Measurements from ENCODE around the gene CRTC1. TPM values are rescaled to one million over a fixed set of nuclear protein-coding genes. Genes with fewer than 3 reads are reported as not detected.
"Not testable (repeated sequence)": the region's sequence is repeated elsewhere in the genome, so short reads cannot be mapped to it uniquely, and the experiment has no call there.

CRTC1 gene
- total RNA-seq, 2 donors from 2014 or later: 7.1 to 7.3 TPM

- Mint-ChIP-seq H3K9me3 (no peaks in the 10 kb centered on the region), H3K4me3 (peak overlapping the region in 1 of 2 donors; percentile 43), H3K27ac (no peak overlapping the region), H3K27me3 (ENCODE audit: low read depth) (peaks cover 10% of the 10 kb centered on the region), H3K4me1 (ENCODE audit: low read depth) (peaks cover 5% of the 10 kb centered on the region), H3K36me3 (ENCODE audit: insufficient read depth in 2 of 2) (no peaks in the 10 kb centered on the region)
- ATAC-seq (replicated peaks in 1 of 2) (no peak), DNase-seq (no peak)
These were observed 125.8 kb downstream of the CRTC1 start for GRCh38 chr19:18809149-18809868.

DNA sequence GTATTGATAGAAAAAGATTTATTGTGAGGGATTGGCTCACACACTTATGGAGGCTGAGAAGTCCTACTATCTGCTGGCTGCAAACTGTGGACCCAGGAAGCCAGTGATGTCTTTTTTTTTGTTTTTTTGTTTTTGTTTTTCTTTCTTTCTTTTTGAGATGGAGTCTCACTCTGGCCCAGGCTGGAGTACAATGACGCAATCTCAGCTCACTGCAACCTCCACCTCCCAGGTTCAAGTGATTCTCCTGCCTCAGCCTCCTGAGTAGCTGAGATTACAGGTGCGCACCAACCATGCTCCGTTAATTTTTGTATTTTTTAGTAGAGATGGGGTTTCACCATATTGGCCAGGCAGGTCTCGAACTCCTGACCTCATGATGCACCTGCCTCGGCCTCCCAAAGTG, 128.2 kb downstream of the CRTC1 start:
- not testable (repeated sequence) for H3K27ac Mint-ChIP-seq; H3K4me3 Mint-ChIP-seq; DNase-seq; H3K36me3 Mint-ChIP-seq (ENCODE audit: insufficient read depth in 2 of 2); ATAC-seq (replicated peaks in 1 of 2); H3K9me3 Mint-ChIP-seq; H3K4me1 Mint-ChIP-seq (ENCODE audit: low read depth)
- peaks cover 10% of the 10 kb centered on the region for H3K27me3 Mint-ChIP-seq (ENCODE audit: low read depth)

- H3K27ac Mint-ChIP-seq: no peak overlapping the region
- H3K27me3 Mint-ChIP-seq (ENCODE audit: low read depth): peaks cover 6% of the 10 kb centered on the region
- no peak for DNase-seq
- H3K36me3 Mint-ChIP-seq (ENCODE audit: insufficient read depth in 2 of 2): no peaks in the 10 kb centered on the region
- no peaks in the 10 kb centered on the region for H3K9me3 Mint-ChIP-seq
- H3K4me1 Mint-ChIP-seq (ENCODE audit: low read depth): peaks cover 5% of the 10 kb centered on the region
- no peak overlapping the region for H3K4me3 Mint-ChIP-seq
- no peak for ATAC-seq (replicated peaks in 1 of 2)
These were observed 130.6 kb downstream of the CRTC1 start for GRCh38 chr19:18814063-18814462.

DNA sequence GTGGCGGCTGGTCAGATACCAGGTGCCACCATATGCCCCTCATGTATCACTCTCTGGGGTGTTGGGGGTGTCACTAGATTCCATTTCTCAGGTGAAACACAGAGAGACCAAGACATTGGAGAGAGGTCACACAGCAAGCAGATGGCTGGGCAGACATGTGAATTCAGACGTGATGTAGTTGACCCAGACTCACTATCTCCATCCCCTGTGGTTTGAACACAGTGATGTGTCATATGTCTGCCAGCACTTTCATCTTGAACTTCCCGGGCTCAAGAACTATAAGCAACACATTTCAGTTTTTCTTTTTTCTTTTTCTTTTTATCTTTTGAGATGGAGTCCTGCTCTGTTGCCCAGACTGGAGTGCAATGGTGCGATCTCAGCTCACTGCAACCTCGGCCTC, 132.2 kb downstream of the CRTC1 start:
- H3K27me3 Mint-ChIP-seq (ENCODE audit: low read depth): no peaks in the 10 kb centered on the region
- no peak overlapping the region for H3K4me3 Mint-ChIP-seq
- DNase-seq (no peak), ATAC-seq (replicated peaks in 1 of 2) (no peak)
- H3K27ac Mint-ChIP-seq: no peak overlapping the region
- H3K9me3 Mint-ChIP-seq: no peaks in the 10 kb centered on the region
- H3K4me1 Mint-ChIP-seq (ENCODE audit: low read depth): no peaks in the 10 kb centered on the region
- no peaks in the 10 kb centered on the region for H3K36me3 Mint-ChIP-seq (ENCODE audit: insufficient read depth in 2 of 2)

DNA sequence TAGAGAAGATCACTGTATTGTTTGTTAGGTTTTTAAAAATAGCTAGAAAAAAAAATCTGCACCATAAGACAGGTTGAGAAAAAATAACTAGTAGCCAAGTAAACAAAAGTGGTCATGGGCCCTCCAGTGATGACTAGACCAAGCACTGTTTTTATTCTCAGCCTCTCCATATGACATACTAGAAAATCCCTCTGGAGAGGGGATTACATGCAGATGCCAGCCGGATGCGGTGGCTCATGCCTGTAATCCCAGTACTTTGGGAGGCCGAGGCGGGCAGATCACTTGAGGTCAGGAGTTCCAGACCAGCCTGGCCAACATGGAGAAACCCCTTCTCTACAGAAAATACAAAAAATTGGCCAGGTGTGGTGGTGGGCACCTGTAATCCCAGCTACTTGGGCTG, 133.2 kb downstream of the CRTC1 start:
- not testable (repeated sequence) for H3K27me3 Mint-ChIP-seq (ENCODE audit: low read depth); DNase-seq; H3K9me3 Mint-ChIP-seq; H3K4me1 Mint-ChIP-seq (ENCODE audit: low read depth); H3K4me3 Mint-ChIP-seq; H3K27ac Mint-ChIP-seq; H3K36me3 Mint-ChIP-seq (ENCODE audit: insufficient read depth in 2 of 2); ATAC-seq (replicated peaks in 1 of 2)

DNA sequence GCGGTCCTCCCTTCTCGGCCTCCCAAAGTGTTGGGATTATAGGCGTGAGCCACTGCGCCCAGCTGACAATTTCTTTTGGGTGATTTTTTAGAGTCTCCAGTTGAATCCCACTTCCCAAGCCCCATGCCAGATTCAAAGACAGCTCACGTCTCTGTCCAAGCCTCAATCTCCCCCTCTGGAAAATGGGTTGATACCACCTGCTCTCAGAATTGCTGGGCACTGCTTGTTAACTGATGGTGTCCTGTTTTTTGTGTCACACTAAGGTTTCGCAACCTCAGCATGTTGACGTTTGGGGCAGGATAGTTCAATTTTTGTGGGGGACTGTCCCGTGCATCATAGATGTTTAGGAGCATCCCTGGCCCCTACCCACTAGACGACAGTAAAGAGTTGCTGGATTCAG, 134.1 kb downstream of the CRTC1 start:
- Mint-ChIP-seq H3K4me3 (no peak overlapping the region), H3K27me3 (ENCODE audit: low read depth) (no peaks in the 10 kb centered on the region), H3K27ac (no peak overlapping the region), H3K4me1 (ENCODE audit: low read depth) (no peaks in the 10 kb centered on the region), H3K36me3 (ENCODE audit: insufficient read depth in 2 of 2) (no peaks in the 10 kb centered on the region), H3K9me3 (no peaks in the 10 kb centered on the region)
- ATAC-seq (replicated peaks in 1 of 2): no peak
- no peak for DNase-seq

- Mint-ChIP-seq H3K36me3 (ENCODE audit: insufficient read depth in 2 of 2) (peaks cover 7 to 12% of the 10 kb centered on the region in 2 donors), H3K4me1 (ENCODE audit: low read depth) (peaks cover 11% of the 10 kb centered on the region), H3K9me3 (peaks cover 1 to 3% of the 10 kb centered on the region in 2 donors), H3K27me3 (ENCODE audit: low read depth) (peaks cover 8% of the 10 kb centered on the region), H3K27ac (no peak overlapping the region), H3K4me3 (no peak overlapping the region)
- DNase-seq (no peak), ATAC-seq (replicated peaks in 1 of 2) (no peak)
These were observed 145.3 kb downstream of the CRTC1 start for GRCh38 chr19:18828786-18829185.

- Mint-ChIP-seq H3K4me1 (ENCODE audit: low read depth) (peaks cover 28% of the 10 kb centered on the region), H3K27ac (no peak overlapping the region), H3K4me3 (peak overlapping the region in 1 of 2 donors; percentile 34), H3K27me3 (ENCODE audit: low read depth) (peaks cover 8% of the 10 kb centered on the region), H3K9me3 (peaks cover 1 to 3% of the 10 kb centered on the region in 2 donors), H3K36me3 (ENCODE audit: insufficient read depth in 2 of 2) (peaks cover 9 to 24% of the 10 kb centered on the region in 2 donors)
- DNase-seq: no peak
- no peak for ATAC-seq (replicated peaks in 1 of 2)
These were observed 147.0 kb downstream of the CRTC1 start for GRCh38 chr19:18830488-18830887.

- H3K4me1 Mint-ChIP-seq (ENCODE audit: low read depth): peaks cover 38% of the 10 kb centered on the region
- H3K9me3 Mint-ChIP-seq: peaks cover 1 to 3% of the 10 kb centered on the region in 2 donors
- ATAC-seq (replicated peaks in 1 of 2) (peak; percentile 87 to 89), DNase-seq (peak; percentile 98 to 99)
- peaks cover 15 to 23% of the 10 kb centered on the region in 2 donors for H3K36me3 Mint-ChIP-seq (ENCODE audit: insufficient read depth in 2 of 2)
- peak within 1 kb of the TSS; percentile 98 for H3K27ac Mint-ChIP-seq
- H3K27me3 Mint-ChIP-seq (ENCODE audit: low read depth): peaks cover 8% of the 10 kb centered on the region
- peak within 1 kb of the TSS; percentile 97 to 99 for H3K4me3 Mint-ChIP-seq
These were observed 148.2 kb downstream of the CRTC1 start, which contains the start of gene UPF1 for GRCh38 chr19:18831524-18832305. Gene UPF1 (plus strand): TSS chr19:18831959. CDS start chr19:18832210, 251 bp downstream.

Other genes with a start within 250 kb of the CRTC1 start
- gene ISYNA1, start 245.5 kb upstream of the CRTC1 start, total RNA-seq: 10 to 100 TPM; 20.5 to 24.8 TPM
- gene ELL, start 161.6 kb upstream of the CRTC1 start, total RNA-seq: 10 to 100 TPM; 25.9 to 32.3 TPM
- 100 to 1,000 TPM; 223 to 239 TPM for gene FKBP8, start 140.1 kb upstream of the CRTC1 start, total RNA-seq
- 100 to 1,000 TPM; 127 to 139 TPM for gene KXD1, start 125.8 kb upstream of the CRTC1 start, total RNA-seq
- gene UBA52, start 111.8 kb upstream of the CRTC1 start, total RNA-seq: 1,000 to 10,000 TPM; 1,602 TPM
- 10 to 100 TPM; 46.2 to 59.5 TPM for gene REX1BD, start 94.9 kb upstream of the CRTC1 start, total RNA-seq
- gene CRLF1, start 76.9 kb upstream of the CRTC1 start, total RNA-seq: not detected
- 1 to 10 TPM in 1 of 2 donors, under 1 TPM in 1; 0.49 to 2.0 TPM for gene TMEM59L, start 70.8 kb upstream of the CRTC1 start, total RNA-seq
- 10 to 100 TPM; 10.1 to 11.1 TPM for gene KLHL26, start 46.7 kb upstream of the CRTC1 start, total RNA-seq
- gene COMP, start 107.6 kb downstream of the CRTC1 start, total RNA-seq: not detected
- 10 to 100 TPM; 69.8 to 82.5 TPM for gene UPF1, start 148.3 kb downstream of the CRTC1 start, total RNA-seq
- gene CERS1, start 212.5 kb downstream of the CRTC1 start, total RNA-seq: not detected
- 100 to 1,000 TPM; 191 to 222 TPM for gene COPE, start 235.7 kb downstream of the CRTC1 start, total RNA-seq
- gene DDX49, start 236.0 kb downstream of the CRTC1 start, total RNA-seq: 10 to 100 TPM; 46.4 to 68.5 TPM